Coronary artery (tissue), 2 donors: Measurements from ENCODE around the gene RICTOR.

Source experiments
- DNase-seq: peaks from one replicate; pipeline ENCODE4 v3.0.0-alpha.2; 2017; ENCODE audit warnings: low spot score
- H3K27ac ChIP-seq, 2 donors: fragments of 200-600 bp; sonication (generic); one replicate each; pipeline ENCODE4 v1.5.1; 2016 to 2019
- H3K4me3 ChIP-seq: fragments of 200-600 bp; sonication (generic); 2 replicates; pipeline ENCODE4 v1.5.1; 2016; ENCODE audit warnings: mild to moderate bottlenecking, moderate library complexity
- TF ChIP-seq, protein P1 (sequence below): fragments of 200-600 bp; sonication (generic); IDR thresholded peaks from one replicate; pipeline ENCODE4 v1.5.1; 2019; ENCODE audit warnings: antibody characterized with exemption

The RICTOR gene

DNA sequence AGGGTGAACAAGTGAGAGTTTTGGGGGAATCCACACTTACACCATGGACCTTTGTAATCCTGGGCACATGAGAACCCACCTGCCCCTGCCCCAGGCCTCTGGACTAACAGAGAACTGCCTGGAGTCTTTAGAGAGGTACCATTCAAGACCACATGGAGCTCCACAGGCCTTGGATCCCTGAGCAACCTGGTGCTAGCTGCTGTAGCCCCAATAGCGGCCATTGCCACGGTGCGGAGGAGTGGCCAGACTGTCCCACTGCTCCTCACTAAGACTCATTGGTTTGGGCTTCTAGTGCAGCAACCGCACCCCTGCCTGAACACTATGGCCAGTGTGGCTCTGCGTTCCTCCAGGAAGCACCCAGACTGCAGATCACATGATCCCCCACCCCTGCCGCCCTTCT is 182.6 kb downstream of the RICTOR start:
- DNase-seq = no peak
- Histone ChIP-seq H3K27ac (no peak overlapping the region), H3K4me3 (no peak overlapping the region)
- TF ChIP-seq, protein P1, sequence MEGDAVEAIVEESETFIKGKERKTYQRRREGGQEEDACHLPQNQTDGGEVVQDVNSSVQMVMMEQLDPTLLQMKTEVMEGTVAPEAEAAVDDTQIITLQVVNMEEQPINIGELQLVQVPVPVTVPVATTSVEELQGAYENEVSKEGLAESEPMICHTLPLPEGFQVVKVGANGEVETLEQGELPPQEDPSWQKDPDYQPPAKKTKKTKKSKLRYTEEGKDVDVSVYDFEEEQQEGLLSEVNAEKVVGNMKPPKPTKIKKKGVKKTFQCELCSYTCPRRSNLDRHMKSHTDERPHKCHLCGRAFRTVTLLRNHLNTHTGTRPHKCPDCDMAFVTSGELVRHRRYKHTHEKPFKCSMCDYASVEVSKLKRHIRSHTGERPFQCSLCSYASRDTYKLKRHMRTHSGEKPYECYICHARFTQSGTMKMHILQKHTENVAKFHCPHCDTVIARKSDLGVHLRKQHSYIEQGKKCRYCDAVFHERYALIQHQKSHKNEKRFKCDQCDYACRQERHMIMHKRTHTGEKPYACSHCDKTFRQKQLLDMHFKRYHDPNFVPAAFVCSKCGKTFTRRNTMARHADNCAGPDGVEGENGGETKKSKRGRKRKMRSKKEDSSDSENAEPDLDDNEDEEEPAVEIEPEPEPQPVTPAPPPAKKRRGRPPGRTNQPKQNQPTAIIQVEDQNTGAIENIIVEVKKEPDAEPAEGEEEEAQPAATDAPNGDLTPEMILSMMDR = no peak

DNA sequence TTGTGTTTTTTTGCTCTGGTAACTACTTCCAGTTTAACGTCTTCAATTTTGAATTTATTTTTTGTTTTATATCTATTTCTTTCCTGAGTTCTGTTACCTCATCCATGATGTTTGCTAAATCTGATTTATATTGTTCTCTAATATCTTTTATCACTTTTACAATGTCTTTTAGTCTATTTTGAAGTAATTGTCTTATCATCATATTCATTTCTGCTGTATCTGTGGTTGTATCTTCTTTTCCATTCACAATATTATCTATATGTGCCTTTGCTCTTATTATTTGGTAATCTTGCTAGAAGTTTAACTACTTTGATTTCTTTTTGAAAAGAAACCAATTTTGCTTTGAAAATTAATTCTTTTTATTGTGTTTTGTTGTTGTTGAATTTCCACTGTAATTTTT is 184.8 kb downstream of the RICTOR start:
- no peak for DNase-seq
- Histone ChIP-seq H3K27ac (no peak overlapping the region), H3K4me3 (no peak overlapping the region)
- TF ChIP-seq, protein P1 = no peak

DNA sequence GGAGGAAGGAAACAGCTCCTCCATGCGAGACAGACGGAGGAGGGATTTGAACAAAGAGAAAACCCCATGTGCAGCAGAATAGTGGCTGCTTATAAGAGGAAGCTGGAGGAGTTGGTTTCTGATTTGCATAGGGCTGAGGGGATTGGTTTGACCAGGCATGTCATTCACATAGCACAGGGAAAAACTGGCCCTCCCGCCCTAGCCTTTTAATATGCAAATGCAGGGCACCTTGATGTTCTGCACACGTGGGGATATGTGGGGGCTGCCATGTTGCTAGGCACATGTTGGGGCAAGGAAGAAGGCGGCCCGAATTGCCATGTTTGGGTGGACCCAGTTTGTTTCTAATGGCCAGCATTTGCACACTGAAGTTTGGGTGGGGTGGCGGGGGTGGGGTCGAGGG is 186.2 kb downstream of the RICTOR start:
- TF ChIP-seq, protein P1 = no peak

More for the DNA sequence above, 186.2 kb downstream of the RICTOR start:
- H3K27ac ChIP-seq = no peak overlapping the region
- H3K4me3 ChIP-seq = no peak overlapping the region
- DNase-seq = no peak
